Measurements from ENCODE around the gene SPEM3.
"Not testable (repeated sequence)": the region's sequence is repeated elsewhere in the genome, so short reads cannot be mapped to it uniquely, and the experiment has no call there.

The SPEM3 gene

DNA sequence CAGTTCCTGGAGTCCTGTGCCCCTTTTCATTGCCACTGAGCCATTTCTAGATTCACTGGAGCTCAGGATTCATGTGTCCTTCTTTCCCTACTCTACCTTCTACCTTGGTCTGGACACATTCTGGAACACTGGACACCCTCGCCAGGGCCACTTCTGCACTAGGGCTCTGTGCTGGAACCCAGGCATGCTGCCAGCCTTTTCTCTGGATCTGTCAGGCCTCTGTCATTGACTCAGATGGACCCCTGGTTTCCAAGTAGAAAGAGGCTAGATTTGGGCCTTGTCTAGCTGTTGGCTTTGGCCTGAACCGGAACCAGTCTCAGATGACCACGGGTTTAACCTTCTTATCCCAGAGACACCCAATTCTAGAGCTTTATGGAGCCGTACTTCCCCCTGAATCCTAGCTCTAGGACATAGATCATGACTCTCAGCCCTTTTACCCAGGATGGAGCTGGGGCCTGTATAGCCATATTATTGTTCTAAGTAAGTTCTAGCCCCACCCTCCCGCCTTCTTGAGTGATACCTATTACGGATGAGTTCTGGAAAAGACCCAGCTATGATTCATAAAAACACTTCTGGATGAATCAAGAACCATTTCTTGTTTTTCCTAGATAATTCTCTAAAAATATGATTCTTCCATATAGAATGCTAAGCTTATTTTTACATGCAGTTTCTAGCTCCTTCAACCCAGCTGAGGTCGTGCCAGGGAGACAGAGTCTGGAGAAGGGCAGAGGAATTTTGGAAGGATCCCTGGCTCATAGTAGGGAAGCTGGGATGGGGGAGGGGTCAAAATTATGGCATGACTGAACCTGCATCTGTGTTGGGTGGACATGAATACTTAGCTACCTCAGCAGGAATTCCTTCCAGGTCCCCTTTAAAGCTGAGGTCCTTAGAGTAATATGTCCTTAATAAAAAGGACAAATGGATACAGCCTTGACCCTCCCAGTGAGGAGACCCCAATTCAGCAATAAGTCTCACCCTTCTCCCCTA, 15.1 kb downstream of the SPEM3 start:
- DNase-seq: no peak

DNA sequence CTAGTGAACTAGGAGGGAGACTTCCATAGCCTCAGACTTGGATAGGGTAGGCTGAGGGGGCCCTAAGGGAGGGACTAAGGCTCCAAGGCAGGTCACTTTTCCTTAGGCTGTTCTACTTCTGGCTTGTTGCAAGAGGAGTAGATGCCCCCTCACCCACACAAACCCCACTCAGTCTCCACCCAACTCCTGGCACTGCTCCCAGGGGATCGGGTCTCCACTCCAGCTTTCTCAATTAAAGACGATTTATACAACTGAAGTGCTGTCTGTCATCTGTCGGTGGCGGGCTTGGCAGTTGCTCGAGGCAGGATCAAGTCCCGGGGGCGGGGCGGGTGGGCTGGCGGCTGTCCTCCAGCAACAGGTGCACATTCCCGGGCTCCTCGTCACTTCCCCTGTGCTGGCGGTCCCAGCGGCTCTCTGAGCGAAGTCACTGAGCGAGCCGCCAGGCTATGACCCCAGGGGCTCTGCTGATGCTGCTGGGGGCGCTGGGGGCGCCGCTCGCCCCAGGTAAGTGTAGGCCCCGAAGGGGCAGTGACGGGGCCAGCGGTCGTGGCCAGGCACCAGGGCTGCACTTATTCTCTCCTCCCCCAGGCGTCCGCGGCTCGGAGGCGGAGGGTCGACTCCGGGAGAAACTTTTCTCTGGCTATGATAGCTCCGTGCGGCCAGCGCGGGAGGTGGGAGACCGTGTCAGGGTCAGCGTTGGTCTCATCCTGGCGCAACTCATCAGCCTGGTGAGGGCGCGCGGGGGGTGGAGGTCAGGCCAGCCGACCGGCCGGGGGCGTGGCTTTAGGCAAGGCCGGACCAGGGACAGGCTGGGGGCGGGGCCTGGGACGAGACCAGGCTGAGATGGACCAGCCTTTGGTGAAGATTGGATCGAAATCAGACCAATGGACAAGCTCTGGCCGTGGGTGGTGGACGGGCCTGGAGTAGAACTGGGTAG, 16.3 kb downstream of the SPEM3 start, which contains the start of gene CHRNB1:
Gene CHRNB1, plus strand, starts transcription at position 380 of the 937 bp plus-strand sequence. Its CDS starts 67 bp downstream, at position 447.
- DNase-seq: no peak

DNA sequence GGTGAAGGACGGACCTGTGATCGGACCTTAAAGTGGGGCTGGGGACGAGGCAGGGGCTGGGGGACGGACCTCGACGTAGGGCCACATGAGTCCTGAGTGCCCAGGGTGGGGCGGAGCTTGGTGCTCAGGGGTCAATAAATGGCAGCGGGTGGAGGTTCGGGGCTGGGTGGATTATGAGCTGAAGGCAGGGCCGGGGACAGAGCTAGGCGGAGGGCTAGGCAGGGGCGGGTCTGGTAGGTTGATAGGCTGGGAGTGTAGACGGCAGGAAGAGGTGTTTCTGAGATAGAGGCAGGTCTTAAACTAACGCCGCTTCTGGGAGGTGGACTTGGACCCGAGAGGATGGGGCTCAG, 16.9 kb downstream of the SPEM3 start:
- no peak for DNase-seq

DNA sequence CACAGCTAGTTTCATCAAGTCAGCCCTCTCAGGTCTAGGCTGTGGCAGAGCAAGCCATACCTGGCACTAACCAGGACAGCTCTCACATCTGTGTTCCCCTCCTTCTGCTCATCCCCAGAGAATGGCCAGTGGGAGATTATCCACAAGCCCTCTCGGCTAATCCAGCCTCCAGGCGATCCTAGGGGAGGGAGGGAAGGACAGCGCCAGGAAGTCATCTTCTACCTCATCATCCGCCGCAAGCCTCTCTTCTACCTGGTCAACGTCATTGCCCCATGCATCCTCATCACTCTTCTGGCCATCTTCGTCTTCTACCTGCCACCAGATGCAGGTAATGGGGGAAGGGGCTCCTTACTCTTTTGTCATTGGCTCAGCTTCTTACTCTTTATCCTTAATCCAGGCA, 19.8 kb downstream of the SPEM3 start:
- no peak for DNase-seq

DNA sequence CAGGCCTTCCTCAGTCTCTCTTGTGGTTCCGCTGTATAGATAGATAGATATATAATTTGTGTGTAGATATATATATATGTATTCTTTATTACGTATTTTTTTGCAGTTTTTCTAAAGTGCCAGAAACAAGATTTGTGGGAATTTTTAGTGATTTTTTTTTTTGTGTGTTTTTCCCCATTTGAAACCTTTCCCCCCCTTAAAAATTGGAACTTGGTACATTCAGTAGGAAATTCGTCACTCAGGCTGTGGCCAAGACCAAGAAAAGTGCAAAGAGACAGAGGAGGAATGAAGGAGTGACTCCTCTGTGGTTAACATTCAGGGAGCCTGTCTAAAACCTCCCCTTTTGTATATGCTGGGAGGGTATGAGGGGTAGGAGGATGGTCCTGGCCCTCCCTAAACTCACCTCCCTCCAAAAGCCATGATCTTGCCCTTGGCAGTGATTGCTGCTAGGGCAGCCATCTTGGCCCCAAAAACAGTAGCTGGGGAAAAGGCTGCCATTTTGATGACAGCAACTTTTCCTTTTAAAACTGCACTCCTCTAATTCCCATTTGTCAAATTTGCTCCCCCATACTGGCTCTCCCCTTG, 31.4 kb downstream of the SPEM3 start:
- no peak for DNase-seq

DNA sequence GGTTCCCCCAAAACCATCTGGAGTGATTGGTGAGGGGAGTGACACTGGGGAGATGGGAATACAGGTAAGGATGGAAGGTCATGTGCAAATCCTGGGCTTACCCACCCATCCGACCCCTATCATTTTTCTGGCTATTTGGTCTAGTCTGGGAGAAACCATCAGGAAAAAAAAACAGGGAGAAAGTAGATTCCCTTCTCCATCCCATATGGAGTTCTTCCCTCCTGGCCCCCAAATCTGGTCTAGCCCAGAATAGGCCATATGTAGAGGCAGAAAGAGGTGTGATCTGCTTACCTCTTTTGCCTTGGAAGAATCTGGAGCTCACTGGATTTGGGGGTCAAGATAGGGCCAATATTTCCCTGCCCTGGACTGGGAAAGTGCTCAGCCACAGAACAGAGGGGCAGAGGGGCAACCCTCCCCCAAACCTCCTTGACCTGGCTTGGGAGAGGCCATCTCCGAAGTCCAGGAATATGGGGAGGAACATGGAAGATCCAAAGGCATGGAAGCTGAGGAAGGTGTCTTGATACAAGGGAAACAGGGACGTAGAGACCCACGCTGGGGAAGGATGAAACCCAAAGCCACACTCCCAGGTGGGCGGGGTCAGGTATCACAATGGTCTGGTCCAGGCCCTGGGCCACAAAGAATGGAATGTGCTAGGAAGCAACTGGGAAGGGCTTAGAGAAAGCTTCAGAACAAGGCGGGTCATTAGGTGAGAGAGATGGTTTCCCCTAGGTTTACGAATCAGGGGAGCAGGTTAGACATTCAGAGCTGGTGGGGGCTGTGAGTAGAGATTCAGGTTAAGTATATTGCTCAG, 32.4 kb downstream of the SPEM3 start:
- no peak for DNase-seq

DNA sequence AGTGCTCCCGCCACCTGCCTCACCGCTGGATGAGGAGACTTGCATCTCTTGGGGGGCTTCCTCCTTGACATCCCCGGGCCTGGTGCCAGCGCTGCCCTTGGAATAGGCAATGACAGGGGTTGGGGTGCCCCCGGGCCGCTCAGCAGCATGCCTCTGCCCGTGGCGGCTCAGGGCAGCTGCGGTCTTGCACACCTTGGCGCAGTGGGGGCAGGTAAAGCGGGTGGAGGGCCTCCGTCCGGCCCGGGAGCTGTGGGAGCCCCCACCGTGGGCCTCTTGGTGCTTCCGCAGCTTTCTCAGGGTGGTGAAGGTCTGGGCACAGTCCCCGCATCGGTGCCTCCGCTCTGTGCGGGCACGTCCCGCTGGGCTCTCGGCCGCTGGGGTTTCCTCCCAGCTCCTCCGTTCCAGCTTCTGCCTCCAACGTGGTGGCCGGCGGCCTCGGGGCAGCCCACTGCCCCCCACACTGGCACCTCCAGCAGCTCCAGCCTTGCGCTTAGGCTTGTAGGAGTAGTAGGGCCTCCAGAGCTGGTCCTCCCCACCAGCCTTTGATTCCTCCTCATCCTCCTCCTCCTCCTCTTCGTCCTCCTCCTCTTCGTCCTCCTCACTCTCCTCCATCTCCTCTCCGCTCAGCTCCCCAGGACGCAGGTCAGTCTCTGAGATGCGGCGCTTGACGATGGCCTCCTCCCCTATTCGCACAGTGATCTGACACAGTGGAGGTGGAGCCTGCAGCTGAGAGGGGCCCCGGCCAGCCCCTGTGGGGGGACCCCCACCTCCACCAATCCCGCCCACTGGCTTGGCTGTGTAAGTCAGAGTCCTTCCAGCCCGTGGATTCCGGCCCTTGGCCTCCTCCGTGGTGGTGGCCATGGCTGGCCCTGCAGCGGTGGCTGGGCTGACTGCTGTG, 34.1 kb downstream of the SPEM3 start:
- no peak for DNase-seq

DNA sequence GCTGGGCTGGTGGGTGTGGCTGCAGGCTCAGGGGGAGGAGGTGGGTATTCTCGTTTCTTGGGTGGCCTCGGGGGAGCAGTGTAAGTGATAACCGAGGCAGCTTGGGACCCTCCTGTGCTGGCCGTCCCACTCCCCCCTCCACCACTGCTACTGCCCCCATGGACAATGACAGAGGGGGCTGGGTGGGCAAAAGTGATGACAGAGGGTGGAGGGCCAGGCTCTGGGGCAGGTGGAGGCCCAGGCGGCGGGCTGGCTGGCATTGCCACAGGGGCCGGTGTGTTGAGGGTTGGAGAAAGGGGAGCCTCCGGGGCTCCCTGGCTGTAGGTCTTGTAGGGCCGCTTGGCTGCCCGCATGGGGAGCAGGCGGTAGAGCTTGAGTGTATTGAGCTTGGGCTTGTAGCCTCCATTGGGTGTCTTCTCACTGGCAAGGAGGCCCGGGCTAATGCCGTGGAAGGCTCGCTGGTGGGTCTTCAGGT, 34.8 kb downstream of the SPEM3 start:
- DNase-seq: no peak

DNA sequence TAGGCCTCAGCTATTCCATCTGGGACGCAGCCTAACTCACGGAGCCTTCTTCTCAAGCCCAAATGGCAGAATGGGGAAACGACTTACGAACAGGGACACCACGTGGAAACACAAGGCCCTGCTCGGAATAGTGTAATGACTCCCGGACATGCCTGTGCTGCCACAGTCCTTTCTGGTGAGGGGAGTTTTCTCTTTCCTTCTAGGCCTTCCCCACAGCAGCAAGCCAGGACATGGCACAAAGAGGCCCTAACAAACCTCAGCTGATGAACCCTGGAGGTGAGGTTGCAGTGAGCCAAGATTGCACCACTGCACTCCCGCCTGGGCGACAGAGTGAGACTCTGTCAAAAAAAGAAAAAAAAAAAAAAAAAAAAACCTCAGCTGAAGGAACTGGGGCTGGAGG, 35.4 kb downstream of the SPEM3 start:
- no peak for DNase-seq

DNA sequence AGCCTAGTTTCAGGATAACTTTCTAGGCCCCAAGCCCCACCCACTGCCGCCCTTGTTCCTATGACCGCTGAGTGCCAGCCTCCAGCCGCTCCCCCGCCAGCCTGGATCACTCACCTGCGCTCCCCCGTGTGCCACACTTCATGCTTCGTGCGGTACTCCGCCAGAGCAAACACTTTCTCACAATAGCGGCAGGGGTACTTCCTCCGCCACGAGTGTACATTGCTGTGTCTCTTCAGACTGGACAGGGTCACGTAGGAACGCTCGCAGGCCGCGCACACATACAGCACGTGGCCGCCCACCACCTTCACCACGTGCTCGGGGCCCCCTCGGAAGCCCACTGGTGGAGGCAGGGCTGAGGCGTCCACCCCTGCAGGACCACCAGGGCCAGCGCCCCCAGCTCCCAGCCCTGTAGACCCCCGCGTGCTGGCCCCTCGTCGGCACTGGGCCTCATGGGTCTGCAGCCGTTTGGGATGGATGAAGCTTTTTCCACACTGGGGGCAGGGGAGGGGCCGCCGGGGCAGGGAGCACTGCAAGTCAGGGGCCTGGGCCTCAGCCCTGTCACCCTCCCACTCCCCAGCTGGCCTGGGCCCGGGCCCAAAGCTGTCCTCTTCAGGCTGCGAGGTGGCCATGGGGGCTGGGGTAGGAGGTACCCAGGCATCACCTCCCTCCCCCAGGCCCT, 37.1 kb downstream of the SPEM3 start:
- no peak for DNase-seq

DNA sequence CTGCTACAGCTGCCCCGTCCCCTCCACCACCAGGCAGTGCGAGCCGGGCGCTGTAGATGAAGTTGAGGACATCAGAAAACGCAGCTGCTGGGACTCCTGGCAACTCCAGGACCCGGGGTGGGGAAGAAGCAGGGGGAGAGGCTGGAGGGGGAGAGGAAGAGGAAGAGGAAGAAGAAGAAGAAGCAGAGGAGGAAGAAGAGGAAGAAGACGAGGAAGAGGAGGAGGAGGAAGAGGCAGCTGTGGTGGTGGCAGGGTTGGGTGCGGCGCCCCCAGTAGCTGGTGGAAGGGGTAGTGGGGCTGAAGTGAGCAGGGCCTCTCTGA, 37.6 kb downstream of the SPEM3 start:
- DNase-seq: no peak

DNA sequence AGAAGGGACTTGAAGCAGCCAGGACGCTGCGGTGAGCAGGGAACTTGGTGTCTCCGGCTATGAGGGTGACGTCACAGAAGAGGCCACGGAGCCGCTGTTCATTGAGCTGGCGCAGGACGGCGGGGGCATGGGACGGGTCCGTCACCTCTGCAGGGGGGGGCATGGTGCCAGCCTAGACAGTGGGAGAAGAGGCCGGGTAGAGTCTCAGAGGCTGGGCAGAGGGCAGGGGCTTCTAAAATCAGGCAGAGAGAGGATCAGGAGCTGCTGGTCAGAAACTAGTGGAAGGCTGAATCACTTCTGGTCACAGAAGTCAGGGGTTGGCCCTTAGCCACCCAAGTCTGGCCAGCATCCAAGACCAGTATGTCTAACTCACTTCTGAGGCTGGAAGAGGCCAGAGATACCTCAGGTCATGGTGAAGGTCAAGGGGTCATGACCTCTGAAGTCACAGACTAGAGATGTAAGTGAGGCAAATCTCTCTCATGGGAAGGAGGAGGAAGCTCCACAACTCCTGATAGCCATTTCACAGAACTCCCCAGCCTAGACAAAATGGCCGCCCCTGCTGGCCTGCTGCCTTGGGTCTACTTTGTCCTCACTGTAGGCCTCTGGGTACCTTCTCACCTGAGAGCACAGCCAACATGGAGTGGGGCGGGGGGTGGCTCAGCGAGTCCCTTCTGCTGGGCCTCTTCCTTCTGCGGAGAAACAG, 38.1 kb downstream of the SPEM3 start:
- peak; percentile 6 to 9 for DNase-seq

DNA sequence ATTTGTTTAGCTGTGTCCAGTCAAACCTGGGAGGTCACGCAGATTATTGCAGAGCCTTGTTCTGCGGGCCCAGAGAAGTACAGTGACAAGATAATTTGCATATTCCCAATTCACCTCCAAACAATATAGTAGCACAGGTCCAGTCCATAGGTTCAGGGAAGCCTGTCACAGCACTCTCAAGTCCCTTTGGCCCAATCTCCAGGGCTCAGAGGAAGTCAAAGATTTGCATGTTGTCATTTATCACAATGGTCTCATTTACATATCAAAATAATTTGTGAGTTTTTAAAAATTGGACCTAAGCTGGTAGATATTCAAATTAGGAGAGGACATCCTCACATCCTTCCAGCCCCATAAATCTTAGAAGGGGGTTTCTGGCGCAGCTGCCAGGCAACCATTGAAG, 38.8 kb downstream of the SPEM3 start:
- no peak for DNase-seq

DNA sequence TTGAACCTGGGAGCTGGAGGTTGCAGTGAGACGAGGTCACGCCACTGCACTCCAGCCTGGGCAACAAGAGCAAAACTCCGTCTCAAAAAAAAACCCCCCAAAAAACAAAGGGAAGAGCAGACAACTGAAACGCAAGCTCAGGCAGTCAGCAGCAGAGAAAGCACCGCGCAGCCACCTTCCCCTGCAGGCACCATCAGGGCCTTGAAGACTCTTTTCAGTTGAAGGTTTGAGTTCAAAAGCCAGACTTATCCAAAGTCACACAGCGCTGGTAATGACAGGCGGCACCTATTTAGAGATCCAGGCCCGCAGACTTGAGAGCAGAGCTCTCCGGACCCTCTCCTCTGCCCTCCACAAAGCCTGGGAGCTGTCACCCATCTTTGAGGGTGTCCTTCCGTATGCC, 39.6 kb downstream of the SPEM3 start:
- DNase-seq: no peak

DNA sequence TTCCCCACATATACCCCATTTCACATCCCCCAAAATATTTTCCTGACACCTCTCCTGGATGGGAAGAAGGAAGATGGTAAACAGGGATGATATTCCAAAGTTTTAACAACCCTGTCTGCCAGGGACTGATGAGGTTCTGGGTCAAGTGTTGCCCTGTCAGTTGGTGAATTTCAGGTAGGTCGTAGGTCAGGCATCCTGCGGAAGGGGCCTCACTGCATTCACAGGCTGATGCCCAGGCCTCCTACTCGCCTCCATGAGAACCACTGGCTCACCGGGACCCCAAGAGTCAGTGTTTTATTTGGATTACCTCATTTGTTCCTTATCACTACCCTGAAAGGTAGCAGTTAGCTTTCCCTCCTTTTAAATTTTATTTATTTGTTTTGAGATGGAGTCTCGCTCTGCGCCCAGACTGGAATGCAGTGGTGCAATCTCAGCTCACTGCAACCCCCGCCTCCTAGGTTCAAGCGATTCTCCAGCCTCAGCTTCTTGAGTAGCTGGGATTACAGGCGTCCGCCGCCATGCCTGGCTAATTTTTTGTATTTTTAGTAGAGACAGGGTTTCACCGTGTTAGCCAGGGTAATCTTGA, 40.2 kb downstream of the SPEM3 start:
- DNase-seq: no peak

DNA sequence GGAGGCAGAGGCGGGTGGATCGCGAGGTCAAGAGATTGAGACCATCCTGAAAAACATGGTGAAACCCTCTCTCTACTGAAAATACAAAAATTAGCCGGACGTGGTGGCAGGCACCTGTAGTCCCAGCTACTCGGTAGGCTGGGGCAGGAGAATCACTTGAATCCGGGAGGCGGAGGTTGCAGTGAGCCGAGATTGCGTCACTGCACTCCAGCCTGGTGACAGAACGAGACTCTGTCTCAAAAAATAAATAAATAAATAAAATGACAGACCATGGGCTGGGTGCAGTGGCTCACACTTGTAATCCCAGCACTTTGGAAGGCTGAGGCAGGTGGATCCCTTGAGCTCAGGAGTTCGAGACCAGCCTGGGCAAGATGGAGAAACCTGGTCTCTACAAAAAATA, 41.2 kb downstream of the SPEM3 start:
- not testable (repeated sequence) for DNase-seq

DNA sequence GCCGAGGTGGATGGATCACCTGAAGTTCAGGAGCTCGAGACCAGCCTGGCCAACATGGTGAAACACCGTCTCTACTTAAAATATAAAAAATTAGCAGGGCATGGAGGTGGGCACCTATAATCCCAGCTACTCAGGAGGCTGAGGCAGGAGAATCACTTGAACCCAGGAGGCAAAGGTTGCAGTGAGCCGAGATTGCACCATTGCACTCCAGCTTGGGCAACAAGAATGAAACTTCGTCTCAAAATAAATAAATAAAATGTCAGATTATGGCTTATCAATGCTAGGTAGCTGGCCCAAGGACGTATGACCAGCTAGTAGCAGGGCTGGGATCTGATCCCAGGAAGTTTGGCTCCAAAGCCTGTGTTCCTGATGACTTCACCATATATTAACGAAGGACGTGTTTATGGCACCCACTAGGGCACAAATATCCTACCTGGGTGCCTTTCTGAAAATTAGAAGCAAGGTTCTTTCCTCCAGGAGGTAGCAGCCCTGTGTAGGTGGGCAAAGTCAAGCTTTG, 41.9 kb downstream of the SPEM3 start:
- not testable (repeated sequence) for DNase-seq

DNA sequence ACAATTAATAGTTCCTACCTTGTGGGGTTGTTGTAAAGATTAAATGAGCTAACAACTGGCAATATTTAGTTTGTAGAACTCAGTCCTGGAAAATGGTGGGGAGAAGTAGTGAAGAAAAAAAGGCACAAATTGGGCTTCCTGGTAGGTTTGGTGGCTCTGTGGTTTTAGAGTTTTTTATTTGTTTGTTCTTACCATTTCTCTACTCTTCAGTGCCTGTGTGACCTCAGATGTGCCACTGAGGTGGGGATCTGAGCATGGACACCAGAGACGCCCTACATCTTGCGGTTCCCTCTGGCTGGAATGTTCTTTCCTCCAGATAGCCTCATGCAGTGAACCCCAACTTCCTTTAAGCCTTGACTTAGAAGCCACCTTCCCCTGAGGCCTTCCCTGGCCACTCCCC, 43.1 kb downstream of the SPEM3 start:
- DNase-seq: no peak

DNA sequence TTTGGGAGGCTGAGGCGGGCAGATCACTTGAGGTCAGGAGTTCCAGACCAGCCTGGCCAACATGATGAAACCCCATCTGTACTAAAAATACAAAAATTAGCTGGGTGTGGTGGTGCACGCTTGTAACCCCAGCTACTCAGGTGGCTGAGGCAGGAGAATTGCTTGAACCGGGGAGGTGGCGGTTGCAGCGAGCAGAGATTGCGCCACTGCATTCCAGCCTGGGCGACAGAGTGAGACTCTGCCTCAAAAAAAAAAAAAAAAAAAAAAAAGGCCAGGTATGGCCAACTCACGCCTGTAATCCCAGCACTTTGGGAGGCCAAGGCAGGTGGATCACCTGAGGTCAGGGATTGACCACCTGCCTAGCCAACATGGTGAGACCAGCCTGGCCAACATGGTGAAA, 46.1 kb downstream of the SPEM3 start:
- DNase-seq: not testable (repeated sequence)

All from AML-193 (cell line).